ENCODE measurements around the gene BAG1. TPM values are rescaled to one million over a fixed set of nuclear protein-coding genes. Genes with fewer than 3 reads are reported as not detected.

BAG1 gene
- total RNA-seq, 1 experiment from 2014 or later, result 103 TPM

DNA sequence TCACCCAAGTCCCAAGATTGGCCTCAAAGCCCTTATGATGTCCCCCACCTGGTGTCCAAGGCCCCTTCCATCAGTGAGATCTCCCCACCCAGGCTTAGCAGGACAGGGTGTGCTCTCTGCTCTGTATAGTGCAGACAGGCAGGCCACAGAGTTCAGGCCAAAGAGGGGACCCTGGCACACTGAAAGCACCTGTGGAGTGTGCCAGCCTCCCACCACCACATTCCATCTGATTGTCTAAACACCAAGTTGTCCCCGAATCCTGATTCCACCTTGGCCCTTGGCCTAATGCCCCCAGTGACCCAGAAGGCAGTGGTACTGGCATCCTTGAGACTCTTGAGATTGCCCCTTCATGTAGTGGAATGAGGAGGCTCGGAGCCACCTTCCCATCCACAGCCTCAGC, 19.2 kb downstream of the BAG1 start:
- POLR2A ChIA-PET (ENCODE audit: unreplicated experiment), result no interaction called here
- no peak overlapping the region for H3K9ac ChIP-seq (ENCODE audit: low read length)

GRCh38 chr9:33244137-33244784, 20.2 kb downstream of the BAG1 start:
- DNase-seq, result no peak
- no peaks in the 10 kb centered on the region for H3K9me2 ChIP-seq (replicated peaks; ENCODE audit: low read length)
- POLR2A ChIA-PET (ENCODE audit: unreplicated experiment), result no interaction called here
- H3F3A ChIP-seq (ENCODE audit: low read length, unreplicated experiment), result no peaks in the 10 kb centered on the region
- no peak overlapping the region for H2AFZ ChIP-seq (ENCODE audit: low read length)
- BruUV-seq (replicated peaks), result no TSS peak
- no peaks in the 10 kb centered on the region for H3K27me3 ChIP-seq (ENCODE audit: low read length)
- TF ChIP-seq EZH2phosphoT487 (IDR thresholded peaks at IDR 0.05; ENCODE audit: borderline replicate concordance, low read length), result no peak
- H3K27ac ChIP-seq (ENCODE audit: low read length), result no peak overlapping the region
- H3K36me3 ChIP-seq (ENCODE audit: low read depth, low read length), result no peaks in the 10 kb centered on the region
- H3K4me2 ChIP-seq (ENCODE audit: low read length), result no peak overlapping the region
- H3K4me3 ChIP-seq (ENCODE audit: low read length), result no peak overlapping the region
- CTCF ChIA-PET, result no interaction called here
- no peaks in the 10 kb centered on the region for H3K9me3 ChIP-seq (ENCODE audit: low read length)
- intact Hi-C loops (cut with micrococcal nuclease), result no loop called here
- no peak for ATAC-seq
- H3K9ac ChIP-seq (ENCODE audit: low read length), result no peak overlapping the region
- H4K20me1 ChIP-seq (ENCODE audit: low read length), result no peaks in the 10 kb centered on the region
- no peaks in the 10 kb centered on the region for H3K79me2 ChIP-seq (ENCODE audit: low read length)
- no peaks in the 10 kb centered on the region for H3K4me1 ChIP-seq (ENCODE audit: insufficient read depth, low read length)

More for the DNA sequence above, 19.2 kb downstream of the BAG1 start:
- no TSS peak for BruUV-seq (replicated peaks)
- H3K4me3 ChIP-seq (ENCODE audit: low read length), result no peak overlapping the region
- H3K79me2 ChIP-seq (ENCODE audit: low read length), result no peaks in the 10 kb centered on the region
- no peaks in the 10 kb centered on the region for H3K27me3 ChIP-seq (ENCODE audit: low read length)
- H3K27ac ChIP-seq (ENCODE audit: low read length), result no peak overlapping the region
- ATAC-seq (no peak), DNase-seq (no peak)
- intact Hi-C loops (cut with micrococcal nuclease), result no loop called here
- H3K36me3 ChIP-seq (ENCODE audit: low read depth, low read length), result no peaks in the 10 kb centered on the region
- H2AFZ ChIP-seq (ENCODE audit: low read length), result no peak overlapping the region
- TF ChIP-seq EZH2 (IDR thresholded peaks at IDR 0.05; ENCODE audit: low read length, unreplicated experiment) (no peak), EZH2phosphoT487 (IDR thresholded peaks at IDR 0.05; ENCODE audit: borderline replicate concordance, low read length) (no peak), CTCF (conservative IDR thresholded peaks at IDR 0.05; ENCODE audit: low read depth, low read length) (no peak)
- no peaks in the 10 kb centered on the region for H3K9me2 ChIP-seq (replicated peaks; ENCODE audit: low read length)
- no peaks in the 10 kb centered on the region for H3F3A ChIP-seq (ENCODE audit: low read length, unreplicated experiment)
- no peaks in the 10 kb centered on the region for H3K9me3 ChIP-seq (ENCODE audit: low read length)
- no peaks in the 10 kb centered on the region for H3K4me1 ChIP-seq (ENCODE audit: insufficient read depth, low read length)
- CTCF ChIA-PET, result no interaction called here
- H3K4me2 ChIP-seq (ENCODE audit: low read length), result no peak overlapping the region
- H4K20me1 ChIP-seq (ENCODE audit: low read length), result no peaks in the 10 kb centered on the region

DNA sequence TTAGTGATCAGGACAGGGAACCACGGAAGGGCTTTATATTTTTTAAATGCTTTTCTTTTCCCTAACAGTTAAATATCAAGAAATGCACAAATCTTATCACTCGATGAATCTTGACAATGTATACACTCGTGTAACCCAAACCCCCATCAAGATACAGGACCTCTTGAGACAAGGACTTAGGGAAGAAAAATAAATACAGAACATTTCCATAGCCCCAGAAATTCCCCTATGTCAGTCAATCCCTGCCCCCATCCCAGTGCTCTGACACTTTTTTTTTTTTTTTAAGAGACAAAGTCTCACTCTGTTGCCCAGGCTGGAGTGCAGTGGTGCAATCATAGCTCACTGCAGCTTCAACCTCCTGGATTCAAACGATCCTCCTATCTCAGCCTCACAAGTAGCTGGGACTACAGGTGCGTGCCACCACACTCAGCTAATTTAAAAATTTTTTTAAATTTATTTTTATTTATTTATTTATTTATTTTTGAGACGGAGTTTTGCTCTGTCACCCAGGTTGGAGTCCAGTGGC, 21.8 kb downstream of the BAG1 start:
- Histone ChIP-seq H3K9me3 (ENCODE audit: low read length) (no peaks in the 10 kb centered on the region), H3K4me1 (ENCODE audit: insufficient read depth, low read length) (no peaks in the 10 kb centered on the region), H3K27ac (ENCODE audit: low read length) (no peak overlapping the region), H3K79me2 (ENCODE audit: low read length) (no peaks in the 10 kb centered on the region), H3K4me2 (ENCODE audit: low read length) (no peak overlapping the region), H3K27me3 (ENCODE audit: low read length) (no peaks in the 10 kb centered on the region), H3K9ac (ENCODE audit: low read length) (no peak overlapping the region), H3K4me3 (ENCODE audit: low read length) (no peak overlapping the region), H3K36me3 (ENCODE audit: low read depth, low read length) (no peaks in the 10 kb centered on the region), H2AFZ (ENCODE audit: low read length) (no peak overlapping the region), H3K9me2 (replicated peaks; ENCODE audit: low read length) (no peaks in the 10 kb centered on the region), H4K20me1 (ENCODE audit: low read length) (no peaks in the 10 kb centered on the region), H3F3A (ENCODE audit: low read length, unreplicated experiment) (no peaks in the 10 kb centered on the region)
- no TSS peak for BruUV-seq (replicated peaks)
- TF ChIP-seq EZH2phosphoT487 (IDR thresholded peaks at IDR 0.05; ENCODE audit: borderline replicate concordance, low read length) (no peak), EZH2 (IDR thresholded peaks at IDR 0.05; ENCODE audit: low read length, unreplicated experiment) (no peak), CTCF (conservative IDR thresholded peaks at IDR 0.05; ENCODE audit: low read depth, low read length) (no peak)
- intact Hi-C loops (cut with micrococcal nuclease), result no loop called here
- ATAC-seq, result no peak
- ChIA-PET POLR2A (ENCODE audit: unreplicated experiment) (no interaction called here), CTCF (no interaction called here)
- DNase-seq, result no peak
